ENCODE measurements around the gene SERGEF.
A peak's percentile ranks its signal among the peaks of the same experiment; 100 is the strongest.

The SERGEF gene

GRCh38 chr11:18019650-18020049 is 6.8 kb upstream of the SERGEF start:
- H3K79me2 ChIP-seq, result no peaks in the 10 kb centered on the region
- no peaks in the 10 kb centered on the region for H3K9me3 ChIP-seq (ENCODE audit: control insufficient read depth, low read length)
- H3K27ac ChIP-seq, result no peak overlapping the region
- no peak overlapping the region for H3K4me2 ChIP-seq (ENCODE audit: low read length)
- no peak overlapping the region for H3K9ac ChIP-seq
- no peaks in the 10 kb centered on the region for H3K36me3 ChIP-seq (ENCODE audit: control insufficient read depth, insufficient read depth, low read length)
- TF ChIP-seq CTCF (IDR thresholded peaks at IDR 0.05), result no peak
- no peaks in the 10 kb centered on the region for H3K4me1 ChIP-seq
- no peaks in the 10 kb centered on the region for H3K27me3 ChIP-seq (ENCODE audit: control insufficient read depth, insufficient read depth, low read length)
- no peak overlapping the region for H2AFZ ChIP-seq
- no peak overlapping the region for H3K4me3 ChIP-seq (ENCODE audit: low read depth, low read length)

DNA sequence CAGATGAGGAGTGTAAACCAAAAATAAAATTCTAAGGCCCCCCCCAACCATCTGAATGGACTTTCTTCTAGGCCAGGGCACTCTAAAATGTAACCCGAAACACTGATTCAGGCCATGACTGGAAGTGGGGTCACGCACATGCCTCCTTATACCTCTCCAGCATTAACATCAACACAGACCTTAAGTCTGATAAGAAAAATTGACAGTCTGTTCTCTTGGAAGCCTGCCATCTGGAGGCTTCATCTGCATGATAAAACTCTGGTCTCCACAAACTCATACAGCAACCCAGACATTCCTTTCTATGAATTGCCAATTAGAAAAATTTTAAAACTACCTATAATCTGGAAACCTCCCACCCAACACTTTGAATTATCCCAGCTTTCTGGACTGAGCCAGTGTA is 3.9 kb upstream of the SERGEF start:
- TF ChIP-seq CTCF (IDR thresholded peaks at IDR 0.05), result no peak
- H3K4me3 ChIP-seq (ENCODE audit: low read depth, low read length), result no peak overlapping the region
- no peak overlapping the region for H2AFZ ChIP-seq
- H3K9ac ChIP-seq, result no peak overlapping the region
- no peaks in the 10 kb centered on the region for H3K36me3 ChIP-seq (ENCODE audit: control insufficient read depth, insufficient read depth, low read length)
- H3K27me3 ChIP-seq (ENCODE audit: control insufficient read depth, insufficient read depth, low read length), result no peaks in the 10 kb centered on the region
- H3K79me2 ChIP-seq, result no peaks in the 10 kb centered on the region
- H3K4me1 ChIP-seq, result peaks cover 3% of the 10 kb centered on the region
- H3K9me3 ChIP-seq (ENCODE audit: control insufficient read depth, low read length), result no peaks in the 10 kb centered on the region
- no peak overlapping the region for H3K4me2 ChIP-seq (ENCODE audit: low read length)
- no peak overlapping the region for H3K27ac ChIP-seq

- H3K4me1 ChIP-seq, result peaks cover 3% of the 10 kb centered on the region
- no peak overlapping the region for H2AFZ ChIP-seq
- H3K9me3 ChIP-seq (ENCODE audit: control insufficient read depth, low read length), result no peaks in the 10 kb centered on the region
- no peak for TF ChIP-seq CTCF (IDR thresholded peaks at IDR 0.05)
- H3K4me3 ChIP-seq (ENCODE audit: low read depth, low read length), result no peak overlapping the region
- H3K79me2 ChIP-seq, result no peaks in the 10 kb centered on the region
- H3K27me3 ChIP-seq (ENCODE audit: control insufficient read depth, insufficient read depth, low read length), result no peaks in the 10 kb centered on the region
- H3K27ac ChIP-seq, result no peak overlapping the region
- no peak overlapping the region for H3K4me2 ChIP-seq (ENCODE audit: low read length)
- no peaks in the 10 kb centered on the region for H3K36me3 ChIP-seq (ENCODE audit: control insufficient read depth, insufficient read depth, low read length)
- no peak overlapping the region for H3K9ac ChIP-seq
These were observed 2.0 kb upstream of the SERGEF start for GRCh38 chr11:18014876-18015275.

GRCh38 chr11:18013790-18014507 is 1.1 kb upstream of the SERGEF start:
- H3K27ac ChIP-seq, result no peak overlapping the region
- no peak for TF ChIP-seq CTCF (IDR thresholded peaks at IDR 0.05)

More at GRCh38 chr11:18013790-18014507, 1.1 kb upstream of the SERGEF start:
- Histone ChIP-seq H3K9me3 (ENCODE audit: control insufficient read depth, low read length) (no peaks in the 10 kb centered on the region), H3K27me3 (ENCODE audit: control insufficient read depth, insufficient read depth, low read length) (no peaks in the 10 kb centered on the region), H3K4me2 (ENCODE audit: low read length) (peak overlapping the region; percentile 71), H3K4me1 (peaks cover 3% of the 10 kb centered on the region), H2AFZ (peak overlapping the region; percentile 98), H3K4me3 (ENCODE audit: low read depth, low read length) (peak overlapping the region; percentile 64), H3K79me2 (no peaks in the 10 kb centered on the region), H3K36me3 (ENCODE audit: control insufficient read depth, insufficient read depth, low read length) (no peaks in the 10 kb centered on the region), H3K9ac (no peak overlapping the region)
